Measurements from ENCODE around the gene GFRA1. TPM values are rescaled to one million over a fixed set of nuclear protein-coding genes. Genes with fewer than 3 reads are reported as not detected.
A peak's percentile ranks its signal among the peaks of the same experiment; 100 is the strongest.

GFRA1 gene
- total and polyA plus RNA-seq, 2 of the 4 experiments (the other 2 are of a cell fraction) = 9.1 to 9.3 TPM

GRCh38 chr10:116113721-116114501 is 159.1 kb downstream of the GFRA1 start:
- H3K79me1 ChIP-seq (ENCODE audit: low read depth in 1 of 2, low read length in 2 of 2) = no peaks in the 10 kb centered on the region
- H2BK120ac ChIP-seq (ENCODE audit: low read depth, low read length) = peak overlapping the region; percentile 37; the same call in 1 of the 2 replicates
- dilution Hi-C loops (cut with HindIII; ENCODE audit: low sequenced_read_pairs, unreplicated experiment) = no loop called here
- H3K56ac ChIP-seq (ENCODE audit: extremely low read depth, insufficient read depth, low read length) = no peak overlapping the region
- H3K27me3 ChIP-seq (ENCODE audit: control insufficient read depth, insufficient read depth, low read length) = no peaks in the 10 kb centered on the region
- H3K9me1 ChIP-seq (ENCODE audit: insufficient read depth, low read length) = peaks cover 4% of the 10 kb centered on the region; the same call in 1 of the 2 replicates
- H3K9me3 ChIP-seq (ENCODE audit: control insufficient read depth, insufficient read depth, low read length) = no peaks in the 10 kb centered on the region
- POLR2A ChIA-PET (ENCODE audit: unreplicated experiment) = no interaction called here
- H3K4ac ChIP-seq (ENCODE audit: low read depth, low read length) = peak overlapping the region; percentile 59
- H2BK20ac ChIP-seq (ENCODE audit: low read depth, low read length) = peak overlapping the region; percentile 53
- no peaks in the 10 kb centered on the region for H3K4me1 ChIP-seq (ENCODE audit: control insufficient read depth, insufficient read depth, low read length)
- peak overlapping the region; percentile 43 for H2BK5ac ChIP-seq (ENCODE audit: low read depth, low read length, poor library complexity, severe bottlenecking)
- ATAC-seq (ENCODE audit: low read depth) = peak; percentile 77
- 0 out of 4 replicates have a peak overlapping the region, but pooled peaks of 1 of the 2 experiments have one; percentile 27 for H4K8ac ChIP-seq (ENCODE audit: low read depth in 2 of 2, low read length in 2 of 2)
- WGBS, 2 experiments (ENCODE audit: extremely low coverage in 2 of 2, insufficient read length in 1 of 2) = 96% methylated on average over 4 of the region's 16 CpGs; no CpG with 5 or more reads in 1 of the 2 experiments
- no peak overlapping the region for H3K18ac ChIP-seq (ENCODE audit: low read depth, low read length)
- no TSS peak for BruUV-seq (replicated peaks)
- CTCF ChIA-PET = interaction anchor here (0.5 to 0.6 kb wide), 3 partner anchors 162 to 1791 kb away, joined by 3 to 4 read pairs (median 3); no protein-coding TSS in a partner anchor
- peak; percentile 82 for DNase-seq
- H4K20me1 ChIP-seq (ENCODE audit: insufficient read depth, low read length) = no peaks in the 10 kb centered on the region
- H2AK9ac ChIP-seq (replicated peaks; ENCODE audit: low read depth, low read length, poor library complexity) = peak overlapping the region; percentile 25
- H3K23ac ChIP-seq (ENCODE audit: low read depth, low read length) = no peak overlapping the region
- intact Hi-C loops (cut with micrococcal nuclease) = no loop called here
- no peaks in the 10 kb centered on the region for H3K36me3 ChIP-seq (ENCODE audit: control insufficient read depth, insufficient read depth, low read length)
- no peak overlapping the region for H2AK5ac ChIP-seq (ENCODE audit: low read depth, low read length)
- H2AFZ ChIP-seq (replicated peaks; ENCODE audit: low read length, poor library complexity) = peak overlapping the region; percentile 61
- no peak overlapping the region for H3K27ac ChIP-seq (ENCODE audit: insufficient read depth, low read length)
- H2BK15ac ChIP-seq (ENCODE audit: low read depth, low read length) = no peak overlapping the region
- peak overlapping the region; percentile 27; the same call in 1 of the 2 replicates for H3K4me2 ChIP-seq (ENCODE audit: low read depth, low read length)
- H3K4me3 ChIP-seq (ENCODE audit: insufficient read depth, low read depth, low read length) = no peak overlapping the region
- peak overlapping the region; percentile 38; the same call in 1 of the 2 replicates for H4K91ac ChIP-seq (ENCODE audit: insufficient read depth, low read depth, low read length)
- H3K9ac ChIP-seq (ENCODE audit: low read depth, low read length) = no peak overlapping the region
- in situ Hi-C loops (cut with MboI; ENCODE audit: low sequenced_read_pairs) = no loop called here
- H3K14ac ChIP-seq (replicated peaks; ENCODE audit: low read depth, low read length) = no peak overlapping the region; the same call in 1 of the 2 replicates
- no peak overlapping the region for H4K5ac ChIP-seq (ENCODE audit: low read depth, low read length)
- TF ChIP-seq MAFK (IDR thresholded peaks at IDR 0.05; ENCODE audit: low read depth, low read length) (no peak), NFE2L2 (IDR thresholded peaks at IDR 0.05; ENCODE audit: low read depth, low read length) (no peak), SMC3 (IDR thresholded peaks at IDR 0.05; ENCODE audit: low read depth, low read length) (no peak; the same call in 1 of the 2 replicates), POLR2A (IDR thresholded peaks at IDR 0.05; ENCODE audit: low read depth, low read length) (no peak), FOS (IDR thresholded peaks at IDR 0.05; ENCODE audit: low read depth, low read length) (peak; percentile 76), MXI1 (IDR thresholded peaks at IDR 0.05; ENCODE audit: borderline replicate concordance, low read depth, low read length) (peak; percentile 39; the same call in 1 of the 2 replicates), RAD21 (IDR thresholded peaks at IDR 0.05; ENCODE audit: low read length) (no peak), RFX5 (IDR thresholded peaks at IDR 0.05; ENCODE audit: low read depth, low read length) (no peak), CEBPB (IDR thresholded peaks at IDR 0.05; ENCODE audit: low read depth, low read length) (no peak), CTCF (conservative IDR thresholded peaks at IDR 0.05; ENCODE audit: low read depth, low read length) (no peak), USF2 (IDR thresholded peaks at IDR 0.05; ENCODE audit: low read depth, low read length) (peak; percentile 75), ELK1 (IDR thresholded peaks at IDR 0.05; ENCODE audit: borderline replicate concordance, low read depth, low read length) (no peak), MAZ (IDR thresholded peaks at IDR 0.05; ENCODE audit: borderline replicate concordance, low read depth, low read length) (peak; percentile 89), RCOR1 (IDR thresholded peaks at IDR 0.05; ENCODE audit: insufficient replicate concordance, low read length) (peak; percentile 34)
